Neural cell (in vitro differentiated cells): ENCODE data around the gene AGBL4. TPM values are rescaled to one million over a fixed set of nuclear protein-coding genes. Genes with fewer than 3 reads are reported as not detected.

Experiments
- H2AFZ ChIP-seq: fragments of 200-600, 300-800 bp; sonication (generic), shearing (Covaris generic); 2 replicates; pipeline ENCODE4 v1.6.0; 2014; ENCODE audit warnings: low read depth, mild to moderate bottlenecking, antibody characterized with exemption, low read length, moderate library complexity
- H3F3A ChIP-seq: fragments of 200-600 bp; shearing (Covaris generic); 2 replicates; pipeline ENCODE4 v1.6.1; 2016; ENCODE audit warnings: mild to moderate bottlenecking, moderate library complexity, mixed read lengths, antibody characterized with exemption, low read length; ENCODE audit not compliant: insufficient read depth, poor library complexity, severe bottlenecking
- H3K27ac ChIP-seq: fragments of 200-600, 300-800 bp; sonication (generic), shearing (Covaris generic); 2 replicates; pipeline ENCODE4 v1.5.1; 2014; ENCODE audit warnings: mild to moderate bottlenecking, low read length, moderate library complexity
- H3K27me3 ChIP-seq: fragments of 300-800, 200-600 bp; sonication (generic), shearing (Covaris generic); 2 replicates; pipeline ENCODE4 v1.6.0; 2014; ENCODE audit warnings: mild to moderate bottlenecking, low read depth, low read length, moderate library complexity; ENCODE audit not compliant: insufficient read depth
- H3K36me3 ChIP-seq: fragments of 300-800, 200-600 bp; sonication (generic), shearing (Covaris generic); 2 replicates; pipeline ENCODE4 v1.5.1; 2014; ENCODE audit warnings: mild to moderate bottlenecking, antibody characterized with exemption, low read length, moderate library complexity; ENCODE audit not compliant: insufficient read depth
- H3K4me2 ChIP-seq: fragments of 300-800, 200-600 bp; sonication (generic), shearing (Covaris generic); 2 replicates; pipeline ENCODE4 v1.6.0; 2014; ENCODE audit warnings: mild to moderate bottlenecking, low read length
- H3K4me3 ChIP-seq: fragments of 300-800, 200-600 bp; sonication (generic), shearing (Covaris generic); 2 replicates; pipeline ENCODE4 v1.5.1; 2014; ENCODE audit warnings: mild to moderate bottlenecking, low read length, moderate library complexity
- H3K79me2 ChIP-seq: fragments of 200-600 bp; shearing (Covaris generic); replicated peaks from 2 replicates; pipeline ENCODE4 v1.6.0; 2014; ENCODE audit warnings: mild to moderate bottlenecking, low read length, moderate library complexity; ENCODE audit not compliant: insufficient read depth
- H3K9ac ChIP-seq: fragments of 300-800, 200-600 bp; sonication (generic), shearing (Covaris generic); 2 replicates; pipeline ENCODE4 v1.6.1; 2016; ENCODE audit warnings: mild to moderate bottlenecking, low read length, mixed read lengths
- H3K9me2 ChIP-seq: fragments of 200-600 bp; shearing (Covaris generic); 2 replicates; pipeline ENCODE4 v1.6.1; 2016; ENCODE audit warnings: mild to moderate bottlenecking, low read length, mixed read lengths; ENCODE audit not compliant: insufficient read depth
- H3K9me3 ChIP-seq: fragments of 200-600, 300-800 bp; sonication (generic), shearing (Covaris generic); 2 replicates; pipeline ENCODE4 v1.6.1; 2016; ENCODE audit warnings: mild to moderate bottlenecking, mixed run types, low read length, moderate library complexity, mixed read lengths
- H4K20me1 ChIP-seq: fragments of 200-600 bp; shearing (Covaris generic); 2 replicates; pipeline ENCODE4 v1.6.1; 2016; ENCODE audit warnings: mild to moderate bottlenecking, mixed run types; ENCODE audit not compliant: insufficient read depth
- CTCF ChIP-seq: fragments of 450-650 bp; IDR thresholded peaks from 2 replicates; pipeline ENCODE4 v1.5.1; 2014; ENCODE audit warnings: antibody characterized with exemption, mild to moderate bottlenecking, moderate library complexity; ENCODE audit not compliant: poor library complexity, severe bottlenecking
- EP300 ChIP-seq: fragments of 450-650 bp; conservative IDR thresholded peaks from 2 replicates; pipeline ENCODE4 v1.6.1; 2014; ENCODE audit warnings: antibody characterized with exemption, mild to moderate bottlenecking, moderate library complexity; ENCODE audit not compliant: poor library complexity, severe bottlenecking
- EZH2 ChIP-seq: fragments of 200-600, 300-800 bp; shearing (Covaris generic), sonication (generic); IDR thresholded peaks from 2 replicates; pipeline ENCODE4 v1.6.1; 2014; ENCODE audit warnings: antibody characterized with exemption, low read length, borderline replicate concordance, mild to moderate bottlenecking; ENCODE audit not compliant: insufficient read depth, poor library complexity, severe bottlenecking
- MXI1 ChIP-seq: fragments of 450-650 bp; conservative IDR thresholded peaks from 2 replicates; pipeline ENCODE4 v1.6.1; 2014; ENCODE audit warnings: antibody characterized with exemption, mild to moderate bottlenecking; ENCODE audit not compliant: poor library complexity, severe bottlenecking
- POLR2AphosphoS5 ChIP-seq: IDR thresholded peaks from 2 replicates; pipeline ENCODE4 v1.6.1; 2012
- RAD21 ChIP-seq: fragments of 450-650 bp; conservative IDR thresholded peaks from 2 replicates; pipeline ENCODE4 v1.6.1; 2014; ENCODE audit warnings: antibody characterized with exemption, mild to moderate bottlenecking, moderate library complexity
- SMC3 ChIP-seq: fragments of 450-650 bp; conservative IDR thresholded peaks from 2 replicates; pipeline ENCODE4 v1.6.1; 2014; ENCODE audit warnings: antibody characterized with exemption, mild to moderate bottlenecking, moderate library complexity; ENCODE audit not compliant: poor library complexity
- TAF1 ChIP-seq: IDR thresholded peaks from 2 replicates; pipeline ENCODE4 v1.6.1; 2012; ENCODE audit warnings: low read depth
- polyA plus RNA-seq: library from polyadenylated mRNA; depleted of rRNA; stranded (reverse); fragments of >200 nt; gene quantifications from 2 replicates; pipeline ENCODE4 v1.2.3, GENCODE V29; 2014
- TF ChIP-seq, protein P1 (sequence below): IDR thresholded peaks from 2 replicates; pipeline ENCODE4 v1.6.1; 2012; ENCODE audit warnings: borderline replicate concordance

Gene AGBL4
- polyA plus RNA-seq, 1 donor from 2014 or later: 1.3 TPM

- Histone ChIP-seq H3K4me3 (no peak overlapping the region), H2AFZ (no peak overlapping the region), H3F3A (no peaks in the 10 kb centered on the region), H4K20me1 (no peaks in the 10 kb centered on the region), H3K36me3 (no peaks in the 10 kb centered on the region), H3K79me2 (no peaks in the 10 kb centered on the region), H3K4me2 (no peak overlapping the region), H3K27me3 (no peaks in the 10 kb centered on the region), H3K9me3 (no peaks in the 10 kb centered on the region), H3K9me2 (no peaks in the 10 kb centered on the region), H3K27ac (no peak overlapping the region), H3K9ac (no peak overlapping the region)
- TF ChIP-seq CTCF (no peak), TAF1 (no peak), EZH2 (no peak), SMC3 (no peak), MXI1 (no peak), POLR2AphosphoS5 (no peak), EP300 (no peak), RAD21 (no peak)
- TF ChIP-seq, protein P1, sequence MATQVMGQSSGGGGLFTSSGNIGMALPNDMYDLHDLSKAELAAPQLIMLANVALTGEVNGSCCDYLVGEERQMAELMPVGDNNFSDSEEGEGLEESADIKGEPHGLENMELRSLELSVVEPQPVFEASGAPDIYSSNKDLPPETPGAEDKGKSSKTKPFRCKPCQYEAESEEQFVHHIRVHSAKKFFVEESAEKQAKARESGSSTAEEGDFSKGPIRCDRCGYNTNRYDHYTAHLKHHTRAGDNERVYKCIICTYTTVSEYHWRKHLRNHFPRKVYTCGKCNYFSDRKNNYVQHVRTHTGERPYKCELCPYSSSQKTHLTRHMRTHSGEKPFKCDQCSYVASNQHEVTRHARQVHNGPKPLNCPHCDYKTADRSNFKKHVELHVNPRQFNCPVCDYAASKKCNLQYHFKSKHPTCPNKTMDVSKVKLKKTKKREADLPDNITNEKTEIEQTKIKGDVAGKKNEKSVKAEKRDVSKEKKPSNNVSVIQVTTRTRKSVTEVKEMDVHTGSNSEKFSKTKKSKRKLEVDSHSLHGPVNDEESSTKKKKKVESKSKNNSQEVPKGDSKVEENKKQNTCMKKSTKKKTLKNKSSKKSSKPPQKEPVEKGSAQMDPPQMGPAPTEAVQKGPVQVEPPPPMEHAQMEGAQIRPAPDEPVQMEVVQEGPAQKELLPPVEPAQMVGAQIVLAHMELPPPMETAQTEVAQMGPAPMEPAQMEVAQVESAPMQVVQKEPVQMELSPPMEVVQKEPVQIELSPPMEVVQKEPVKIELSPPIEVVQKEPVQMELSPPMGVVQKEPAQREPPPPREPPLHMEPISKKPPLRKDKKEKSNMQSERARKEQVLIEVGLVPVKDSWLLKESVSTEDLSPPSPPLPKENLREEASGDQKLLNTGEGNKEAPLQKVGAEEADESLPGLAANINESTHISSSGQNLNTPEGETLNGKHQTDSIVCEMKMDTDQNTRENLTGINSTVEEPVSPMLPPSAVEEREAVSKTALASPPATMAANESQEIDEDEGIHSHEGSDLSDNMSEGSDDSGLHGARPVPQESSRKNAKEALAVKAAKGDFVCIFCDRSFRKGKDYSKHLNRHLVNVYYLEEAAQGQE: no peak
Measured at GRCh38 chr1:48527051-48527450, 1496.7 kb downstream of the AGBL4 start.

GRCh38 chr1:48526008-48526710, 1497.6 kb downstream of the AGBL4 start:
- H3K9ac ChIP-seq: no peak overlapping the region

More at GRCh38 chr1:48526008-48526710, 1497.6 kb downstream of the AGBL4 start:
- Histone ChIP-seq H2AFZ (no peak overlapping the region), H3K4me2 (no peak overlapping the region), H3K4me3 (no peak overlapping the region), H3K9me3 (no peaks in the 10 kb centered on the region), H3K27me3 (no peaks in the 10 kb centered on the region), H3F3A (no peaks in the 10 kb centered on the region), H3K79me2 (no peaks in the 10 kb centered on the region), H3K36me3 (no peaks in the 10 kb centered on the region), H3K27ac (no peak overlapping the region), H3K9me2 (no peaks in the 10 kb centered on the region), H4K20me1 (no peaks in the 10 kb centered on the region)
- no peak for TF ChIP-seq POLR2AphosphoS5
- no peak for TF ChIP-seq CTCF
- TF ChIP-seq RAD21: no peak
- TF ChIP-seq MXI1: no peak
- TF ChIP-seq SMC3: no peak
- TF ChIP-seq EP300: no peak
- TF ChIP-seq, protein P1: no peak
- no peak for TF ChIP-seq TAF1
- no peak for TF ChIP-seq EZH2
